GM13977 (cell line): Measurements from ENCODE around the gene PISD.

Experiments
- DNase-seq: peaks from one replicate; pipeline ENCODE4 v3.0.0; 2012; ENCODE audit warnings: low spot score
- CTCF ChIP-seq: IDR thresholded peaks from 2 replicates; pipeline ENCODE4 v1.5.1; 2012; ENCODE audit warnings: mild to moderate bottlenecking, control low read depth; ENCODE audit not compliant: insufficient read depth; ENCODE audit errors: extremely low read depth, missing control alignments
- in situ Hi-C: fragments of 300-500 bp; cut with MboI; formaldehyde crosslinking; loops from one replicate; pipeline ENCODE4 v1.12.0; 2022; ENCODE audit warnings: low sequenced_read_pairs, low pct_unique_long_range_greater_than_20kb, mixed read lengths, inconsistent platforms; ENCODE audit not compliant: unreplicated experiment

The PISD gene

GRCh38 chr22:31583861-31584485 lies 78.0 kb downstream of the PISD start:
- in situ Hi-C loops: no loop called here
- DNase-seq: no peak
- no peak for TF ChIP-seq CTCF

GRCh38 chr22:31579835-31580242 lies 82.2 kb downstream of the PISD start:
- no peak for TF ChIP-seq CTCF
- DNase-seq: no peak
- in situ Hi-C loops: no loop called here

GRCh38 chr22:31578171-31578570 lies 83.8 kb downstream of the PISD start:
- no peak for DNase-seq
- in situ Hi-C loops: no loop called here
- no peak for TF ChIP-seq CTCF

GRCh38 chr22:31577711-31578110 lies 84.3 kb downstream of the PISD start:
- DNase-seq: no peak
- TF ChIP-seq CTCF: no peak
- in situ Hi-C loops: no loop called here

GRCh38 chr22:31575190-31575589 lies 86.8 kb downstream of the PISD start:
- in situ Hi-C loops: no loop called here
- no peak for DNase-seq
- no peak for TF ChIP-seq CTCF

GRCh38 chr22:31574055-31574670 lies 87.9 kb downstream of the PISD start:
- in situ Hi-C loops: no loop called here
- DNase-seq: no peak
- no peak for TF ChIP-seq CTCF
